ENCODE results near the gene KNDC1.

KNDC1 gene

GRCh38 chr10:133195611-133196010, 35.6 kb downstream of the KNDC1 start:
- Histone ChIP-seq H3K4me3 (ENCODE audit: low read depth in 1 of 2, low read length in 2 of 2) (no peak overlapping the region), H3K9me3 (ENCODE audit: low read length) (no peaks in the 10 kb centered on the region), H3K4me1 (ENCODE audit: insufficient read depth, low read length) (no peaks in the 10 kb centered on the region), H3K27ac (ENCODE audit: low read depth, low read length) (no peak overlapping the region), H3K9ac (ENCODE audit: low read length) (no peak overlapping the region), H3K27me3 (ENCODE audit: control insufficient read depth in 1 of 2, insufficient read depth in 2 of 2, low read length in 2 of 2) (no peaks in the 10 kb centered on the region), H3K36me3 (ENCODE audit: insufficient read depth, low read length) (no peaks in the 10 kb centered on the region)

DNA sequence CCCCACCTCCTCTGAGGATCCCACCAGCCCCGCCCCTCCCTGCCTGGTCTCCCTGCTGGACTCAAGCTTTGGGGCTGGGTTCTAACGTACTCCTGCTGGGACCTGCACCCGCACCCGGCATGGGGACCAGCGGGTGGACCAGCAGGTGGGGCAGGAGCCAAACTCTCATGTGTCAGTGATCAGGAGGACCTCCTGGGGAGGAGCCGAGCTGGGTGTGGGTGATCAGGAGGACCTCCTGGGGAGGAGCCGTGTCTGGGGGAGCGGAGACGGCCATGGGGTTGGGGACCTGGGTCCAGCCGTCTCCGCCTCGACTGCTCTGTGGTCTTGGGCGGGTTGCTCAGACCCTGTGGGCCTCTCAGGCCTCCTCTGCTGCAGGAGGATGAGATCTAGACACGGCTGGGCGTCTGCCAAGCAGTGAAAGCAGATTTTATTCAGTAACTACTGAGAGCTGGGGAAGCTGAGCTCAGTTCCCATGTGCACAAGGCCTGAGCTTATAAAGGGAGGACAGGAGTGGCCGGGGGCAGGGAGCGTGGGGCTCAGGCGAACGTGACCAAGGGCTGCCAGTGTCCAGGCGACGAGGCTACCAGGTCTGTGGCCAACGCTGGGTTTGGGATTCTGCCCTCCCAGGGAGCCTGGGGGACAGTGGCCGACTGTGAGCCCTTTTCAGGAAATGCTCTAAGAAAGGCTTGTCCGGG, 36.3 kb downstream of the KNDC1 start:
- H3K9me3 ChIP-seq (ENCODE audit: low read length) = no peaks in the 10 kb centered on the region
- no peak overlapping the region for H3K27ac ChIP-seq (ENCODE audit: low read depth, low read length)
- no peak overlapping the region for H3K4me3 ChIP-seq (ENCODE audit: low read depth in 1 of 2, low read length in 2 of 2)
- H3K36me3 ChIP-seq (ENCODE audit: insufficient read depth, low read length) = no peaks in the 10 kb centered on the region
- H3K27me3 ChIP-seq (ENCODE audit: control insufficient read depth in 1 of 2, insufficient read depth in 2 of 2, low read length in 2 of 2) = no peaks in the 10 kb centered on the region
- H3K4me1 ChIP-seq (ENCODE audit: insufficient read depth, low read length) = no peaks in the 10 kb centered on the region
- no peak overlapping the region for H3K9ac ChIP-seq (ENCODE audit: low read length)

- Histone ChIP-seq H3K27ac (ENCODE audit: low read depth, low read length) (no peak overlapping the region), H3K9ac (ENCODE audit: low read length) (no peak overlapping the region), H3K4me1 (ENCODE audit: insufficient read depth, low read length) (no peaks in the 10 kb centered on the region), H3K36me3 (ENCODE audit: insufficient read depth, low read length) (no peaks in the 10 kb centered on the region), H3K4me3 (ENCODE audit: low read depth in 1 of 2, low read length in 2 of 2) (no peak overlapping the region), H3K27me3 (ENCODE audit: control insufficient read depth in 1 of 2, insufficient read depth in 2 of 2, low read length in 2 of 2) (no peaks in the 10 kb centered on the region), H3K9me3 (ENCODE audit: low read length) (no peaks in the 10 kb centered on the region)
Observed at GRCh38 chr10:133196936-133197758, 37.1 kb downstream of the KNDC1 start.

- H3K36me3 ChIP-seq (ENCODE audit: insufficient read depth, low read length) = no peaks in the 10 kb centered on the region
- H3K4me1 ChIP-seq (ENCODE audit: insufficient read depth, low read length) = no peaks in the 10 kb centered on the region
- H3K4me3 ChIP-seq (ENCODE audit: low read depth in 1 of 2, low read length in 2 of 2) = no peak overlapping the region
- H3K27ac ChIP-seq (ENCODE audit: low read depth, low read length) = no peak overlapping the region
- no peaks in the 10 kb centered on the region for H3K27me3 ChIP-seq (ENCODE audit: control insufficient read depth in 1 of 2, insufficient read depth in 2 of 2, low read length in 2 of 2)
- H3K9me3 ChIP-seq (ENCODE audit: low read length) = no peaks in the 10 kb centered on the region
- H3K9ac ChIP-seq (ENCODE audit: low read length) = no peak overlapping the region
Observed at GRCh38 chr10:133197786-133198185, 37.8 kb downstream of the KNDC1 start.

- no peaks in the 10 kb centered on the region for H3K4me1 ChIP-seq (ENCODE audit: insufficient read depth, low read length)
- no peaks in the 10 kb centered on the region for H3K27me3 ChIP-seq (ENCODE audit: control insufficient read depth in 1 of 2, insufficient read depth in 2 of 2, low read length in 2 of 2)
- no peak overlapping the region for H3K27ac ChIP-seq (ENCODE audit: low read depth, low read length)
- H3K9ac ChIP-seq (ENCODE audit: low read length) = no peak overlapping the region
- no peaks in the 10 kb centered on the region for H3K9me3 ChIP-seq (ENCODE audit: low read length)
- H3K4me3 ChIP-seq (ENCODE audit: low read depth in 1 of 2, low read length in 2 of 2) = no peak overlapping the region
- H3K36me3 ChIP-seq (ENCODE audit: insufficient read depth, low read length) = no peaks in the 10 kb centered on the region
Observed at GRCh38 chr10:133198206-133198605, 38.2 kb downstream of the KNDC1 start.

DNA sequence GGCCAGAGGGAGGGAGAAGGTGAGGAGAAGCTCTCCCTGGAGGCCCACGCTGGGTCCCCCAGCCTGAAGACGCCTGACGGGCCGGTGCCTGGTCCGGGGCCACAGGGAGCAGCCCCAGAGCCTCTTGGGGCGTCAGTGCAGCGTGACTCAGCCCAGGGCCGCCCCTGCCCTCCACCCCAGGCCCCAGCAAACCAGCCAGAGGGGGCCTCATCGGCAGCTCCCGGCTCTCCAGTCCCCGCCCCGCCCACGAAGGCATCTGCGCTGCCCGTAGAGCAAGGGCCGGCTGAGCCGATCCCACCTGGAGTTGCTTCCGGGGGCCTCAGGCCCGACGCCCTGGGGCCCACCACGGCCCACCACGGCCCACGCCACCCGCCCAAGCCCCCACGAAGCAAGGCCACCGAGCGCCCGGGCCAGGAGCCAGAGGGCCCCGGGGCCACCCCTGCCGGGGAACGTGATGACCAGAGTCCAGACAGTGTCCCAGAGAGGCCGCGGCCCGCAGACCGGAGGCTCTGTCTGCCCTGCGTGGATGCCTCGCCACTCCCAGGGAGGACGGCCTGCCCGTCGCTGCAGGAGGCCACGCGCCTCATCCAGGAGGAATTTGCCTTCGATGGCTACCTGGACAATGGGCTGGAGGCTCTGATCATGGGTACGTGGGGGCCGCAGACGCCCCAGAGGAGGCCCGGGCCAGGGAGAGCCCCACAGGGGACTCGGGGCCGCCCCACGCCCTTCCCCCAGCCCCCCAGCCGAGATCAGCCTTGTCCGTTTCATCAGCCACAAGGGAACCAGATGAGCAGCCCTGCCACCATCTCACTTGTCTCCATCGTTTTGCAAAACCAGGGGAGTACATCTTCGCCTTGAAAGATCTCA, 38.8 kb downstream of the KNDC1 start:
- Histone ChIP-seq H3K4me1 (ENCODE audit: insufficient read depth, low read length) (no peaks in the 10 kb centered on the region), H3K9ac (ENCODE audit: low read length) (no peak overlapping the region), H3K27me3 (ENCODE audit: control insufficient read depth in 1 of 2, insufficient read depth in 2 of 2, low read length in 2 of 2) (no peaks in the 10 kb centered on the region), H3K4me3 (ENCODE audit: low read depth in 1 of 2, low read length in 2 of 2) (no peak overlapping the region), H3K27ac (ENCODE audit: low read depth, low read length) (no peak overlapping the region), H3K9me3 (ENCODE audit: low read length) (no peaks in the 10 kb centered on the region), H3K36me3 (ENCODE audit: insufficient read depth, low read length) (no peaks in the 10 kb centered on the region)

- no peaks in the 10 kb centered on the region for H3K36me3 ChIP-seq (ENCODE audit: insufficient read depth, low read length)
- no peak overlapping the region for H3K4me3 ChIP-seq (ENCODE audit: low read depth in 1 of 2, low read length in 2 of 2)
- H3K27ac ChIP-seq (ENCODE audit: low read depth, low read length) = no peak overlapping the region
- H3K9me3 ChIP-seq (ENCODE audit: low read length) = no peaks in the 10 kb centered on the region
- H3K9ac ChIP-seq (ENCODE audit: low read length) = no peak overlapping the region
- no peaks in the 10 kb centered on the region for H3K27me3 ChIP-seq (ENCODE audit: control insufficient read depth in 1 of 2, insufficient read depth in 2 of 2, low read length in 2 of 2)
- no peaks in the 10 kb centered on the region for H3K4me1 ChIP-seq (ENCODE audit: insufficient read depth, low read length)
Observed at GRCh38 chr10:133199488-133199885, 39.5 kb downstream of the KNDC1 start.

DNA sequence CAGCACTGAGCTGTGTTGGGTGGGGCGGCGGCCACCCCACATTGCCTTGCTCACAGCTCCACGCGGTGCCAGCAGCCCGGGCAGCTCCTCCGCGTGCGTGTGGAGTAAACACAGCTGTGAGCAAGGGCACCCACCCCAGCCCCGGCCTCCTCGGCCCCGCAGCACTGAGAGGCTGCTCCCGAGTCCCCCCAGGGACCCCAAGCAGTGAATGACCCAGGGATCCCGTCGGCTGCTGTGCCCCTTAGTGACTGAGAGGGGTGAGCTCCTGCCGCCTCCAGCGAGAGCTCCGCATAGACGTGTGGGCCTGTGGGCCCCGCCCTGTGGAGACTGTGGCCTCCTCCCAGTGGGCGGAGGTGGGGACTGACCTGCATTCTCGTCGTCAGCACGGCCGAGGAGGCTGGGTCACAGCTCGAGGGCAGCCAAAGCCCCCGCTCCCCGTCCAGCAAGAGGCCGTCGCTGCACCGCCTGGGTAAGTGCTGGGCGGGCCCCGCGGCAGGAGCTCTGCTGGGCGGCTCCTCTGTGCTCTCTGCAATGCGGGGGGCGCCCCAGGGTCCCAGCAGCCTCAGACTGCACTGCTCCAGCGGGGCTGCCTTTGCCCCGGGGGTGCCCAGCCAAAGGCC, 40.1 kb downstream of the KNDC1 start:
- Histone ChIP-seq H3K9me3 (ENCODE audit: low read length) (no peaks in the 10 kb centered on the region), H3K9ac (ENCODE audit: low read length) (no peak overlapping the region), H3K27ac (ENCODE audit: low read depth, low read length) (no peak overlapping the region), H3K4me1 (ENCODE audit: insufficient read depth, low read length) (no peaks in the 10 kb centered on the region), H3K4me3 (ENCODE audit: low read depth in 1 of 2, low read length in 2 of 2) (no peak overlapping the region), H3K27me3 (ENCODE audit: control insufficient read depth in 1 of 2, insufficient read depth in 2 of 2, low read length in 2 of 2) (no peaks in the 10 kb centered on the region), H3K36me3 (ENCODE audit: insufficient read depth, low read length) (no peaks in the 10 kb centered on the region)

DNA sequence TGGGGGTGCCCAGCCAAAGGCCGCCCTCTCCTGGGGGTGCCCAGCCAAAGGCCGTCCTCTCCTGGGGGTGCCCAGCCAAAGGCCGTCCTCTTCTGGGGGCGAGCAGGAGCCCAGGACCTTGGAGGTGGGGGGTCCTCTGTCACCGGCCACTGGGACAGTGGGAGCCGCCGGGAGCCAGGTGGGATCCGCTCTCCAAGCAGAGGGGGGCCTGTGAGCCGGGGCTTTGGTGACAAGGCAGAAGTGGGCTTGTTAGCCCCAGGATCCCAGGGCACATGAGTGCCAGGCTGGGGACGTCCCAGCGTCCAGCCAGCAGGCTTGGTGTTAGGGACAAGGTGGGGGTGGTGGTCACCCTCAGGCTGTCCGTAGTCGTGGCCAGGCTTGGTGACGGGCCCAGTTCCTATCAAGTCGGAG, 40.6 kb downstream of the KNDC1 start:
- H3K27me3 ChIP-seq (ENCODE audit: control insufficient read depth in 1 of 2, insufficient read depth in 2 of 2, low read length in 2 of 2) = no peaks in the 10 kb centered on the region

DNA sequence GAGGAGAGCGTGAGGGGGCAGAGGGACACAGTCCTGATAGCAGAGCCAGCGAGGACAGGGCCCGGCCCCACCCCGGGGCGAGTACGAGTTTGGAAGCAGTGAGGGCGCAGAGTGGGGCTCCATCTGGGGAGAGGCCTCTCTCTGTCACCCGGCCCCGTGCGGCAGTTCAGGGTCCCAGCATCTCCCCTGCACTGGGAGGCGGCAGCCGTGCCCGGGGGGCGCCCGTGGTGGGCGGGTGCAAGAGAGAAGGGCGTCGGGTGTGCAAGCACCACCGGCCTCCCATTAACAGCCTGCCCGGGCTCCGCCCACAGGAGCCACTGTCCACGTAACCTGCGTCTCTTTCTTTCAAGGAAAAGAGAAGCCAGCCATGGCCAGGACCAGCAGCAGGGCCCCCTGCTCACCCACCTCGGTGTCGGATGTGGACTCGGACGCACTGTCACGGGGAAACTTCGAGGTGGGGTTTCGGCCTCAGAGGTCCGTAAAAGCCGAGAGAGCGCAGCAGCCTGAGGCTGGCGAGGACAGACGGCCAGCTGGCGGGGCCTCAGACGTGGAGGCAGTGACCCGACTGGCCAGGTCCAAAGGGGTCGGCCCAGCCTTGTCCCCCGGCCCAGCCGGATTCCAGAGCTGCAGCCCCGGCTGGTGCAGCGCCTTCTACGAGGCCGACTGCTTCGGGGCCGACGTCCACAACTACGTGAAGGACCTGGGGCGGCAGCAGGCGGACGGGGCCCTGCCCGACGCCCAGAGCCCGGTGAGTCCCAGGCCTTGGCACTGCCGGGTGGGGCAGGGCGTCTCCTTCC, 41.3 kb downstream of the KNDC1 start:
- Histone ChIP-seq H3K27ac (ENCODE audit: low read depth, low read length) (no peak overlapping the region), H3K9ac (ENCODE audit: low read length) (no peak overlapping the region), H3K4me1 (ENCODE audit: insufficient read depth, low read length) (no peaks in the 10 kb centered on the region), H3K9me3 (ENCODE audit: low read length) (no peaks in the 10 kb centered on the region), H3K27me3 (ENCODE audit: control insufficient read depth in 1 of 2, insufficient read depth in 2 of 2, low read length in 2 of 2) (no peaks in the 10 kb centered on the region), H3K36me3 (ENCODE audit: insufficient read depth, low read length) (no peaks in the 10 kb centered on the region), H3K4me3 (ENCODE audit: low read depth in 1 of 2, low read length in 2 of 2) (no peak overlapping the region)

More for the DNA sequence above, 40.6 kb downstream of the KNDC1 start:
- Histone ChIP-seq H3K36me3 (ENCODE audit: insufficient read depth, low read length) (no peaks in the 10 kb centered on the region), H3K4me1 (ENCODE audit: insufficient read depth, low read length) (no peaks in the 10 kb centered on the region), H3K27ac (ENCODE audit: low read depth, low read length) (no peak overlapping the region), H3K9me3 (ENCODE audit: low read length) (no peaks in the 10 kb centered on the region), H3K4me3 (ENCODE audit: low read depth in 1 of 2, low read length in 2 of 2) (no peak overlapping the region), H3K9ac (ENCODE audit: low read length) (no peak overlapping the region)

All from muscle layer of colon (tissue), 2 donors.